Coronary artery (tissue), 2 donors: ENCODE measurements around the gene DOCK10.
A peak's percentile ranks its signal among the peaks of the same experiment; 100 is the strongest.

ENCODE experiments used
- DNase-seq: peaks from one replicate; pipeline ENCODE4 v3.0.0-alpha.2; 2017; ENCODE audit warnings: low spot score
- H3K27ac ChIP-seq, 2 donors: fragments of 200-600 bp; sonication (generic); one replicate each; pipeline ENCODE4 v1.5.1; 2016 to 2019
- H3K4me3 ChIP-seq: fragments of 200-600 bp; sonication (generic); 2 replicates; pipeline ENCODE4 v1.5.1; 2016; ENCODE audit warnings: mild to moderate bottlenecking, moderate library complexity
- TF ChIP-seq, protein P1 (sequence below): fragments of 200-600 bp; sonication (generic); IDR thresholded peaks from one replicate; pipeline ENCODE4 v1.5.1; 2019; ENCODE audit warnings: antibody characterized with exemption

DOCK10 gene

DNA sequence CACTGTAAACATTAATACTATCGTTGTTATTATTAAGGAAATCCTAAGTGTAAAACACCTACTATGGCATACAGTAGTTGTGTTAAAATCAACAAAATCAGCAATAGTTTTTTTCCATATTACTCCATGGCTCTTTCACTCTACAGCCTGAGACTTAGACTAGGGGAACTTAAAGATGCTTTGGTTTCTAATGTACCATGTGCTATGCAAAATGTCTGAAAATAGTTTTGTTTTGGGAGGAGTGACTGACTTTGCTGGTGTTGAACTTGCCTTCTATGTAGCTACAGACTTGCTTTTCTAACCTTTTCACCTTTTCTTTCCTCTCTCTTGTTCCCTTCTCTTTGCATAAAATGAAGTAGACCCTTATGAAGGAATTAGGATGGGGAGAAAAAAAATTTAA lies 167.1 kb downstream of the DOCK10 start:
- no peak overlapping the region for H3K4me3 ChIP-seq
- no peak for DNase-seq
- TF ChIP-seq, protein P1, sequence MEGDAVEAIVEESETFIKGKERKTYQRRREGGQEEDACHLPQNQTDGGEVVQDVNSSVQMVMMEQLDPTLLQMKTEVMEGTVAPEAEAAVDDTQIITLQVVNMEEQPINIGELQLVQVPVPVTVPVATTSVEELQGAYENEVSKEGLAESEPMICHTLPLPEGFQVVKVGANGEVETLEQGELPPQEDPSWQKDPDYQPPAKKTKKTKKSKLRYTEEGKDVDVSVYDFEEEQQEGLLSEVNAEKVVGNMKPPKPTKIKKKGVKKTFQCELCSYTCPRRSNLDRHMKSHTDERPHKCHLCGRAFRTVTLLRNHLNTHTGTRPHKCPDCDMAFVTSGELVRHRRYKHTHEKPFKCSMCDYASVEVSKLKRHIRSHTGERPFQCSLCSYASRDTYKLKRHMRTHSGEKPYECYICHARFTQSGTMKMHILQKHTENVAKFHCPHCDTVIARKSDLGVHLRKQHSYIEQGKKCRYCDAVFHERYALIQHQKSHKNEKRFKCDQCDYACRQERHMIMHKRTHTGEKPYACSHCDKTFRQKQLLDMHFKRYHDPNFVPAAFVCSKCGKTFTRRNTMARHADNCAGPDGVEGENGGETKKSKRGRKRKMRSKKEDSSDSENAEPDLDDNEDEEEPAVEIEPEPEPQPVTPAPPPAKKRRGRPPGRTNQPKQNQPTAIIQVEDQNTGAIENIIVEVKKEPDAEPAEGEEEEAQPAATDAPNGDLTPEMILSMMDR, result no peak
- no peak overlapping the region for H3K27ac ChIP-seq

DNA sequence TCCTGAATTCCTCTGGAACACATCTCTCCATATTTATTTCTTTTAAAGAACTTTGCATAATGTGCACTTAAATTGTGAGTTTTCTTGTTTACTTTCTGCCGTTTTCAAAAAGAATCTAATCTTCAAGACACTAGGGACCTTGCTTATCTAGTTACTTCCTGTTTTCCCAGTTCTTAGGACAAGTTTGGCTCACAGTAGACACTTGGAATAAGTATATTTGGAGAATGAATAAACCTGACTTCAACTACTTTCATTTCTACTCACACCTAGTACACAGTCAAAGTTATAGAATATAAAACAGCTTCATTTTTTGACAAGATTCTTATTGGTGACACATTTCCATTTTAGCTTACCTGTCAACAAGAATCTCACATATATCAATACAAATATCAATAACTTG lies 170.5 kb downstream of the DOCK10 start:
- TF ChIP-seq, protein P1, result no peak

GRCh38 chr2:224870341-224870740 lies 171.9 kb downstream of the DOCK10 start:
- Histone ChIP-seq H3K4me3 (no peak overlapping the region), H3K27ac (no peak overlapping the region)
- no peak for DNase-seq
- TF ChIP-seq, protein P1, result no peak

More for the DNA sequence above, 170.5 kb downstream of the DOCK10 start:
- no peak for DNase-seq
- no peak overlapping the region for H3K27ac ChIP-seq
- no peak overlapping the region for H3K4me3 ChIP-seq

DNA sequence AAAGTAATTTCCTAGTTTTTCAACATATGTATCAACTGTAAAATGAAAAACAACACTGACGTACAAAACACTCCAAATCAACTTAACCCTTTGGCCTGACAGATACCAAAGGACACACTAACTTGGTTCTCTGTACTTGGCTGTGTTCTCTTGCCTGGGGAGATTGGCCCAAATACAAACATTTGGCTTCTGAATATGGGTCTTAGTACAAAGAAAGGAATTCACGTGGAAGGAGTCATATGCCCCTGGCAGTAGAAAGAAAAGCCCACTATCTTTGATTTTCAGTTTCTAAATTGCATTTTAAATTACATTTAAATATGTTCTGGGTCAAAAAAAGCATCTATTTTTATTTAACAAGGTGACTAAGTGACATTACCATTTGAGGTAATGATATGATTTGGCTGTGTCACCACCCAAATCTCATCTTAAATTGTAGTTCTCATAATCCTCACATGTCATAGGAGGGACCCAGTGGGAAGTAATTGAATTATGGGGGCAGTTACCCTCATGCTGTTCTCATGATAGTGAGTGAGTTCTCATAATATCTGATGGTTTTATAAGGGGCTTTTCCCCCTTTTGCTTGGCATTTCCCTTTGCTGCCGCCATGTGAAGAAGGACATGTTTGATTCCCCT lies 172.6 kb downstream of the DOCK10 start:
- H3K4me3 ChIP-seq, result no peak overlapping the region
- TF ChIP-seq, protein P1, result no peak
- no peak for DNase-seq
- peak overlapping the region in 1 of 2 donors; percentile 33 for H3K27ac ChIP-seq

DNA sequence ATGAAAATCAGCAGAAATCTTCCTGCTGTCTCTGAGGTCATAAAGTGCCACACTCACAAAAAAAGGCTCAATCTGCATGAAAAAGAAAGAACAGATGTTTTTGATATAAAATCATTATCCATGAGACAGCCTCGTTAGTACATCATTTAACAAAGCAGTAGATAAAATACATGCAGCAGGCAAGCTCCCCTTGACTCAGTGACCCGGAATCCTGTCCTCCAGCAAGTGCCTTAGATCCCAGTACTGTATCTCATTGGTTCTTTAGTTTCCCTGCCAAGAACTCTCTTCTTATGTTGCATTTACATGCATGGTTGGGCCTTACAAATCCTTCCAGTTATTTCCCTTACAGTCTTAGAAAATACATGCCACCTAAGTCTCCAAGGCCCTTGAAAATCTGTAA lies 177.3 kb downstream of the DOCK10 start:
- no peak for DNase-seq
- no peak overlapping the region for H3K27ac ChIP-seq

DNA sequence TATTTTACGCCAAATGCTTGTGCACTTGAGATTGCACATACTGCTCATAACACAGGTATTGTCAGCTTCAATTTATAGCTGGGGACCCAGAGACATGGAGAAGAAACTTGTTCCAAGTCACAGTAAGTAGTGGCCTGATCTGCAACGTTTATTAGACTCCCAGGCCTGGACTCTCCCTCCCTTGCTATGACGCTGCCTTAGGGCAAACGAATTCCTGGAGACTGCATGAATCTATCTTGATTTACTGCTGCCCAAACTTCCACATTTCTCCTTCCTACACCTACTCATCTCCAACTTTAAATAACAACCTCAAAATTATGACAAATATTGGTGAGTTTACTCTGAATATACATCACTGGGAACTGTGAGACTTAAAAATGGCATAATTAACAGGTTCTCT lies 181.0 kb downstream of the DOCK10 start:
- TF ChIP-seq, protein P1, result no peak
- DNase-seq, result no peak
- Histone ChIP-seq H3K27ac (no peak overlapping the region), H3K4me3 (no peak overlapping the region)

More for the DNA sequence above, 177.3 kb downstream of the DOCK10 start:
- H3K4me3 ChIP-seq, result no peak overlapping the region
- TF ChIP-seq, protein P1, result no peak

- TF ChIP-seq, protein P1, result no peak
- no peak overlapping the region for H3K4me3 ChIP-seq
- H3K27ac ChIP-seq, result no peak overlapping the region
- DNase-seq, result no peak
Measured at GRCh38 chr2:224860786-224861185, 181.5 kb downstream of the DOCK10 start.
